Left lung (tissue), 10 donors: ENCODE results near the gene LIF. TPM values are rescaled to one million over a fixed set of nuclear protein-coding genes. Genes with fewer than 3 reads are reported as not detected.
"Not testable (repeated sequence)": the region's sequence is repeated elsewhere in the genome, so short reads cannot be mapped to it uniquely, and the experiment has no call there.

Experiments used
- ATAC-seq: fragments of 200-7000 bp; cut with Tn5 transposase; one replicate; pipeline ENCODE4 v1.9.1; 2020; ENCODE audit warnings: moderate library complexity
- DNase-seq, 4 donors: peaks; one replicate each; pipeline ENCODE4 v3.0.0-alpha.2; 2013 to 2020
- H3K27ac ChIP-seq, 2 donors: fragments of 200-600 bp; sonication (generic) in 1 of 2; one replicate each; pipeline versions ENCODE4 v1.5.0 to v1.8.0; 2020 to 2021
- H3K27me3 ChIP-seq, 2 donors: fragments of 200-600 bp; sonication (generic) in 1 of 2; one replicate each; pipeline versions ENCODE4 v1.5.0 to v1.8.0; 2020 to 2021
- H3K36me3 ChIP-seq, 2 donors: fragments of 200-600 bp; sonication (generic) in 1 of 2; one replicate each; pipeline versions ENCODE4 v1.5.0 to v1.8.0; 2020 to 2021
- H3K4me1 ChIP-seq, 2 donors: fragments of 200-600 bp; one replicate each; pipeline ENCODE4 v1.8.0; 2021
- H3K4me3 ChIP-seq, 2 donors: fragments of 200-600 bp; sonication (generic) in 1 of 2; one replicate each; pipeline versions ENCODE4 v1.5.0 to v1.8.0; 2020 to 2021; ENCODE audit warnings: mild to moderate bottlenecking in 1 of 2
- H3K9me3 ChIP-seq, 2 donors: fragments of 200-600 bp; sonication (generic) in 1 of 2; one replicate each; pipeline versions ENCODE4 v1.5.0 to v1.8.0; 2020 to 2021
- intact Hi-C, 2 donors: fragments of 100-400 bp; cut with DNase I; formaldehyde crosslinking; loops; one replicate each; pipeline versions ENCODE4 v1.11.2 to v1.14.2; 2022
- polyA plus RNA-seq, 6 donors: library from polyadenylated mRNA; unstranded; fragments of 120-200 nt; gene quantifications; one replicate each; pipeline ENCODE4 v1.2.1, GENCODE V29; 2013; ENCODE audit not compliant: insufficient read length in 6 of 6
- total RNA-seq, 2 donors: library from RNA; stranded (reverse); fragmentation: NEBNext Ultra II Directional; extraction: Animal tissue kit (Norgen Biotek cat#: 25700); gene quantifications; one replicate each; pipeline ENCODE4 v1.2.1, GENCODE V29; 2021
- TF ChIP-seq, protein P1 (sequence below), 2 donors: fragments of 200-600 bp; sonication (generic) in 1 of 2; IDR thresholded peaks; one replicate each; pipeline versions ENCODE4 v1.5.0 to v1.8.0; 2021; ENCODE audit warnings: antibody characterized with exemption in 2 of 2
- donor health status: DM: no; HTN: yes; CAD: no.
- donor health status: DM: no; HTN: no; CAD: no.

LIF gene
- total and polyA plus RNA-seq, 8 donors: 1.4 to 10.7 (median 2.5) TPM

GRCh38 chr22:30238661-30239487 lies 7.7 kb downstream of the LIF start:
- TF ChIP-seq, protein P1, sequence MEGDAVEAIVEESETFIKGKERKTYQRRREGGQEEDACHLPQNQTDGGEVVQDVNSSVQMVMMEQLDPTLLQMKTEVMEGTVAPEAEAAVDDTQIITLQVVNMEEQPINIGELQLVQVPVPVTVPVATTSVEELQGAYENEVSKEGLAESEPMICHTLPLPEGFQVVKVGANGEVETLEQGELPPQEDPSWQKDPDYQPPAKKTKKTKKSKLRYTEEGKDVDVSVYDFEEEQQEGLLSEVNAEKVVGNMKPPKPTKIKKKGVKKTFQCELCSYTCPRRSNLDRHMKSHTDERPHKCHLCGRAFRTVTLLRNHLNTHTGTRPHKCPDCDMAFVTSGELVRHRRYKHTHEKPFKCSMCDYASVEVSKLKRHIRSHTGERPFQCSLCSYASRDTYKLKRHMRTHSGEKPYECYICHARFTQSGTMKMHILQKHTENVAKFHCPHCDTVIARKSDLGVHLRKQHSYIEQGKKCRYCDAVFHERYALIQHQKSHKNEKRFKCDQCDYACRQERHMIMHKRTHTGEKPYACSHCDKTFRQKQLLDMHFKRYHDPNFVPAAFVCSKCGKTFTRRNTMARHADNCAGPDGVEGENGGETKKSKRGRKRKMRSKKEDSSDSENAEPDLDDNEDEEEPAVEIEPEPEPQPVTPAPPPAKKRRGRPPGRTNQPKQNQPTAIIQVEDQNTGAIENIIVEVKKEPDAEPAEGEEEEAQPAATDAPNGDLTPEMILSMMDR (IDR thresholded peaks at IDR 0.05): no peak
- no peaks in the 10 kb centered on the region for H3K36me3 ChIP-seq
- intact Hi-C loops: no loop called here
- peaks cover 9 to 15% of the 10 kb centered on the region in 2 donors for H3K4me1 ChIP-seq
- peak; percentile 27 for ATAC-seq
- peak in 2 of 4 donors; percentile 16 to 75 for DNase-seq
- no peaks in the 10 kb centered on the region for H3K9me3 ChIP-seq
- H3K27me3 ChIP-seq: peaks cover 0 to under 1% of the 10 kb centered on the region in 2 donors
- H3K27ac ChIP-seq: no peak overlapping the region
- no peak overlapping the region for H3K4me3 ChIP-seq

DNA sequence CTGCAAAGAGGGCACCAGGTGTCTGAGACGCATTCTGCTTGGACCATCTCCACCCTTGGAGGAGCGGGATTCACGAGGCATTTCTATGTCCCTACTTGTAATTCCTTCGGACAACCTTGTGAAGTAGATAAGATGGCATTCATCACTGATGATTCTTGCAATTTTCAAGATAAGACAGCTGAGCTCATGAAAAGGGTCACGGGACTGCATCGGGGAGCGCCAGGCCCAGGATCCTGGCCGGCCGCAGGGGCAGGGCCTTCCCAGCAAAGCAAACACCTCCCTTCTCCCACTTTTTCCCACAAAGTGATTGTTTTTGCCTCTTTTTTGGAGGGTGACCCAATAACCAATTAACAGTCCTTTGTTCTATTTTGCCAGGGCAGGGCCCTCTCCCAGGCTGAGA lies 8.4 kb downstream of the LIF start:
- Histone ChIP-seq H3K4me3 (no peak overlapping the region), H3K9me3 (no peaks in the 10 kb centered on the region), H3K27me3 (peaks cover 0 to 3% of the 10 kb centered on the region in 2 donors), H3K36me3 (no peaks in the 10 kb centered on the region), H3K4me1 (peaks cover 9 to 15% of the 10 kb centered on the region in 2 donors), H3K27ac (peak overlapping the region in 1 of 2 donors; percentile 39)
- TF ChIP-seq, protein P1 (IDR thresholded peaks at IDR 0.05): no peak
- ATAC-seq (no peak), DNase-seq (no peak)
- intact Hi-C loops: no loop called here

GRCh38 chr22:30236875-30237274 lies 9.7 kb downstream of the LIF start:
- H3K9me3 ChIP-seq: no peaks in the 10 kb centered on the region
- no peak overlapping the region for H3K4me3 ChIP-seq
- no peak overlapping the region for H3K27ac ChIP-seq
- ATAC-seq: no peak
- DNase-seq: peak in 1 of 4 donors; percentile 11
- intact Hi-C loops: no loop called here
- peaks cover 9 to 15% of the 10 kb centered on the region in 2 donors for H3K4me1 ChIP-seq
- peaks cover 0 to 12% of the 10 kb centered on the region in 2 donors for H3K27me3 ChIP-seq
- TF ChIP-seq, protein P1 (IDR thresholded peaks at IDR 0.05): no peak
- H3K36me3 ChIP-seq: no peaks in the 10 kb centered on the region

DNA sequence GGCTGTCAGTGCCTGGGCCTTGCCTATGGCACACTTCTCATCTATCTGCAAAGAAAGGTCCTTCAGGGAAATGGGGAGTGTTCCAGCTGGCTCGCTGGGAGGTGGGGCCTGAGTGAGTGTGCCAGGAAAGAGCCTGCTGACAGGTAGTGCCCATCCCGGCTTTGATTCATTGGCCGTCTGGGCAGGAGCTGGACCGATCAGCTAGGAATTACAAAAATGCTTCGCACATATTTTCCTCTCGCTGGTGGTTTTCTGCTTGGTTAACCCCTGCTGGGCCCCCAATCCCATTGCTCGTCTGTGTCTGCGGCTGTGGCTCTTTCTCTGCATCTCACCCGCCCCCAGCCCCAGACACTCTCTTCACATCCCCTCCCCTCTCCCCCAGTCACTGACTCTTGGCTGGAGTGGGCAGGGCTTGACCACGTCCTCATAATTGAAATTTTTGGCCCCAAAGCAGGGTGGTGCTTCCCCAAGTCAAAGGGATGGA lies 10.8 kb downstream of the LIF start:
- ATAC-seq (peak; percentile 79), DNase-seq (peak in 2 of 4 donors; percentile 70 to 75)
- Histone ChIP-seq H3K4me3 (no peak overlapping the region), H3K36me3 (no peaks in the 10 kb centered on the region), H3K27ac (peak overlapping the region in 1 of 2 donors; percentile 26), H3K9me3 (no peaks in the 10 kb centered on the region), H3K27me3 (peaks cover 0 to 12% of the 10 kb centered on the region in 2 donors), H3K4me1 (peaks cover 9 to 15% of the 10 kb centered on the region in 2 donors)
- intact Hi-C loops: no loop called here
- TF ChIP-seq, protein P1 (IDR thresholded peaks at IDR 0.05): no peak

- intact Hi-C loops: no loop called here
Measured at GRCh38 chr22:30234786-30235470, 11.6 kb downstream of the LIF start.

DNA sequence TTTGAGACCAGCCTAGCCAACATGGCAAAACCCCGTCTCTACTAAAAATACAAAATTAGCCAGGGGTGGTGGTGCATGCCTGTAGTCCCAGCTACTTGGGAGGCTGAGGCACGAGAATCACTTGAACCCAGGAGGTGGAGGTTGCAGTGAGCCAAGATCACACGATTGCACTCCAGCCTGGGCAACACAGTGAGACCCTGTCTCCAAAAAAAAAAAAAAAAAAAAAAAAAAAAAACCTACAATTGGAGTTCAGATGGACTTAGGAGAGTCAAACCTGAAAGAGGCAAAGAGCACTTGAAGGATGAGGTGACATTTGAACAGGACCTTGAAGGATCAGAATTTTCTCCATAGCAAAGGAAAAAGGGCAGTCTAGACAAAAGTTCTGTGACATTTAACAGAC lies 12.2 kb downstream of the LIF start:
- intact Hi-C loops, ATAC-seq, H3K27ac ChIP-seq, DNase-seq, H3K9me3 ChIP-seq, H3K36me3 ChIP-seq, H3K4me3 ChIP-seq: not testable (repeated sequence)
- peaks cover 0 to 14% of the 10 kb centered on the region in 2 donors for H3K27me3 ChIP-seq
- H3K4me1 ChIP-seq: peaks cover 9 to 15% of the 10 kb centered on the region in 2 donors

More at GRCh38 chr22:30234786-30235470, 11.6 kb downstream of the LIF start:
- Histone ChIP-seq H3K27ac (peak overlapping the region; percentile 26 to 33), H3K9me3 (no peaks in the 10 kb centered on the region), H3K36me3 (no peaks in the 10 kb centered on the region), H3K4me3 (no peak overlapping the region), H3K27me3 (peaks cover 0 to 12% of the 10 kb centered on the region in 2 donors), H3K4me1 (peaks cover 9 to 15% of the 10 kb centered on the region in 2 donors)
- ATAC-seq (peak; percentile 86), DNase-seq (peak in 2 of 4 donors; percentile 57 to 65)
- TF ChIP-seq, protein P1 (IDR thresholded peaks at IDR 0.05): no peak
